Measurements from ENCODE around the gene SPDYE1.
"Not testable (repeated sequence)": the region's sequence is repeated elsewhere in the genome, so short reads cannot be mapped to it uniquely, and the experiment has no call there.

The SPDYE1 gene, protein sequence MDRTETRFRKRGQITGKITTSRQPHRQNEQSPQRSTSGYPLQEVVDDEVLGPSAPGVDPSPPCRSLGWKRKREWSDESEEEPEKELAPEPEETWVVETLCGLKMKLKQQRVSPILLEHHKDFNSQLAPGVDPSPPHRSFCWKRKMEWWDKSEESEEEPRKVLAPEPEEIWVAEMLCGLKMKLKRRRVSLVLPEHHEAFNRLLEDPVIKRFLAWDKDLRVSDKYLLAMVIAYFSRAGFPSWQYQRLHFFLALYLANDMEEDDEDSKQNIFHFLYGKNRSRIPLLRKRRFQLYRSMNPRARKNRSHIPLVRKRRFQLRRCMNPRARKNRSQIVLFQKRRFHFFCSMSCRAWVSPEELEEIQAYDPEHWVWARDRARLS

GRCh38 chr7:43997532-43997931 is at the start of gene SPDYE1:
Gene SPDYE1, plus strand, starts transcription at chr7:43997897. Its CDS starts 2,053 bp downstream, at chr7:43999950.
- not testable (repeated sequence) for DNase-seq (ENCODE audit: low read depth)

GRCh38 chr7:43952028-43952427 is 45.7 kb upstream of the SPDYE1 start:
- DNase-seq (ENCODE audit: low read depth) = no peak

DNA sequence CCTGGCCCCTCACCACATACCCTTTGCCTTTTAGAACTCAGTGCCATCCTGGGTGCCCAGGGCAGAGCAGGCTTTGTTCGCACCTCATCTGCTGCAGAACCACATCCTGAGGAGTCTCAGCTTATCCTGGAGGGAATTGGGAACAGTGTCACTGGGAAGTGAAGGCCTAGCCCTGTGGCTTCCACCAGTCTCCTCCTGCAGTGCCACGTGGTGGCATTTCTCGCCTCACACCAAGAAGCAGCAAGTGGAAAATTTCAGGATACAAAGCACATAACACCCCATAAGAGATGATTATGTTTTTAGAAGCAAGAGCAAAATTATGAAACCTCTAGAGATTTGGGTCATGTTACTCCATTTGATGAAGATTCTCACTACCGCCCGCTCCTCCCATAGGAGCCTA is 44.6 kb upstream of the SPDYE1 start:
- no peak for DNase-seq (ENCODE audit: low read depth)

DNA sequence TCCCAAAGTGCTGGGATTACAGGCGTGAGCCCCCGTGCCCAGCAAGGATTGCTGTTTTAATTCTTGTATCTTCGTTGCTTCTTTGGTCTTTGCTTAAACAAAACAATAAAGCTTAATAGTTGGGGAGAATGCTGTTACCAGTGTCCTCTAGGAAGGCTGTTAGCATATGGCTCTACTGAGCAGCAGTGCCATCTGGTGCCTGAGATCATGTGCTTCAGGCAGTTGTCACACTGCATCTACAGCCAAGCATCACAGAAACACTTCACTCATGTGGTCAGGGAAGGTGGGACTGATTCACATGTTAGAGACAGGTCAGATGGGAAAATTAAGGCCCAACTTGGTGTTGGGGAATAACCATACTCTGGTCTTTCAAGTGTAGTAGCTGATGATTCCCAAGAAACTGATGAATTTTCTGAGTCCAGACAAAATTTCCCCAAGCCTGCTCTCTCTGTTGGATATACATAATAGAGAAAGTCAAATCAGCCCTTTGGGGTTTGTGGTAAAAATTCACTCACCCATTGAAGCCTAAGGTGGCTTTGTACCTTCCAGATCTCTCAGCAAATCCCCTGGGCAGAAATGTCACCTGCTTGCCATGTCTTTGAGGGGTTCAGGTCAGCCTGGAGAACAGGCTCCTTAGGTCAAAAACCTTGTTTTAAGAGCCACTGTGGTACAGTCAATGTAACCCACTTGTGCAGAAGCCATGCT is 43.0 kb upstream of the SPDYE1 start:
- DNase-seq (ENCODE audit: low read depth) = no peak

GRCh38 chr7:43956027-43956426 is 41.7 kb upstream of the SPDYE1 start:
- no peak for DNase-seq (ENCODE audit: low read depth)

DNA sequence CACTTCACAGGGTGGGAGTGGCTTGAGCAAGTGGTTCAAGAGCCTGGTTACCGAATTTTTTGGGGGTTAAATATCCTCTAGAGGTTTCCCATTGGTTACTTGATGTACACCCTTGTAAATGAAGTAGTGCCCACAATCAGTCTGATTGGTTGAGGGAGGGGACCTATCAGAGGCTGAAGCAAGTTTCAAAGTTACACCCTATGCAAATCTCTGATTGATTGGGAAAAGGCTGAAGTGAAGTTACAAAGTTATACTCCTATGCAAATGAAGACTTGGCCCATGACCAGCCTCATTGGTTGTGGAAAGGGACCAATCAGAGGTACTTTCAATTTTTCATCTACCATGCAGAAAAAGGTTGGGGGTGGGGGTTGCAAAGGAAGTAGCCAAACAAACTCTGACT is 36.8 kb upstream of the SPDYE1 start:
- no peak for DNase-seq (ENCODE audit: low read depth)

- not testable (repeated sequence) for DNase-seq (ENCODE audit: low read depth)
Measured at GRCh38 chr7:43966392-43966791, 31.3 kb upstream of the SPDYE1 start.

DNA sequence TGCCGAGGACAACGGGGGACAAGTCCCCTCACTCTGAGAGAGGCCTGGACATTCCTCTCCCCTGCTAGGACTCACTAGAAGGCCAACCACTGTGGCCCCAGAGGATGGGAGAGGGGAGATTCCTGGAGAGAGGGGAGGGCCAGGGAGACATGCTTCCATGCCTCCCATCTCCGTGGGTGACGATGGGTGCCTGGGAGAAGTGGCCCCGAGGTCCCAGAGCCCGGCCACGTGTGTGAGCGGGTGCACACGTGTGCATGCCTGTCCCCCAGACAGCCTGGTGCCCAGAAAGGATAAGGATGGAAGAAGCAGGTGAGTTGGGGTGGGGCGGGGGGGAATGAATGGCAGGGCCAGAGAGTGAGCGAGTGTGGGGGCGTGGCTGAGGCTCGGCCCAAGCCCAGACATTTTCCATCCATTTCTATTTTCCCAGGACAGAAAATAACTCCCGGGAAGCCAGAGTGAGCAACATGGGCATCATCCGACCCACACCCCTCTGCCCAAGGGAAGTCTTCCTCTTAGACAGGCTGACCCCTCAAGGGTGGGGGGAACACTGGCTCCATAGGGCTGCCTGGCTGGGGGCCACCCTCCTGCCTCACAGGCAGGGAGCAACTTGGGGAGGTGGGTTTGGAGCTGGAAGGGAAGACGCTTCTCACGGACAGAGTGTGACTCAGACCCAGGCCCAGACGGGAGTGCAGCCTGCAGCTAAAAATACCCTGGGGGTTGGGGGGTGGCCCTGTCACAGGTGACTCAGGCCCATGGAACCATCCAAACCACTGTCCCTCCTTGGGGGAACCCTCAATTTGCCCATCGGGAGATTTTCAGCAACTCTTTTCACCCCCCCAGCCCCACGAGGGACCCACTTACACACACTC is 29.3 kb upstream of the SPDYE1 start:
- not testable (repeated sequence) for DNase-seq (ENCODE audit: low read depth)

DNA sequence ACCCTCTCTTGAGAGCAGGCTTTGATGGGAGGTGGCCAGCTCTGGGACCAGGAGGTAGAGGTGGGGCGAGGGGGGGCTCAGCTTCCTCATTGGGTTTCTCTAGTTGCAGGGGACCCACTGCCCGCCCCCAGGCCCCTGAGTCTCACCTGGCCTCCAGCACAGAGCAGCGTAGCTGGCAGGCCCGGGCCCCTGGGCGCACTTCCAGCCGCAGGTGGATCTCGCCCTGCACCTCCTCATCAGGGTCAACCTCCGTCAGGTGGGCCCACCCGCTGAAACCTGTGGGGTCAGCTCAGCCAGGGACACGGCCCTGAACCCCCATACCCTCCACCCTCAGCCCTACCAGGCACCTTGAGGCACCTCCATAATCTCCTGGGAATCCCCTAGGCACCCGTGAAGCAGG is 28.1 kb upstream of the SPDYE1 start:
- not testable (repeated sequence) for DNase-seq (ENCODE audit: low read depth)

- not testable (repeated sequence) for DNase-seq (ENCODE audit: low read depth)
Measured at GRCh38 chr7:43970698-43971097, 27.0 kb upstream of the SPDYE1 start.

GRCh38 chr7:43974033-43974573 is 23.6 kb upstream of the SPDYE1 start:
- DNase-seq (ENCODE audit: low read depth) = not testable (repeated sequence)

- not testable (repeated sequence) for DNase-seq (ENCODE audit: low read depth)
Measured at GRCh38 chr7:43974725-43975482, 22.8 kb upstream of the SPDYE1 start.

DNA sequence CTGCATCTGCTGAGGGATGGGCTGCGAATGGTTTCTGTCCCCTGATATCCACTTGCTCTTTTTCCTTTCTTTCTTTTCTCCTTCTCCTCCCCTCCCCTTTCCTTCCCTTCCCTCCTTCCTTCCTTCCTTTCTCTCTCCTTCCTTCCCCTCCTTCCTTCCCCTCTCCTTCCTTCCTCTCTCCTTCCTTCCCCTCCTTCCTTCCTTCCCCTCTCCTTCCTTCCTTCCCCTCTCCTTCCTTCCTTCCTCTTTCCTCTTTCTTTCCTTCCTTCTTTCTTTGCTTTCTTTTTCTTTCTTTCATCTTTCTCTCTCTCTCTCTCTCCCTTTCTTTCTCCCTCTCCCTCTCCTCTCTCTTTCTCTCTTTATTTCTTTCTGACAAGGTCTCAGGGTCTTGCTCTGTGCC is 20.2 kb upstream of the SPDYE1 start:
- DNase-seq (ENCODE audit: low read depth) = no peak

DNA sequence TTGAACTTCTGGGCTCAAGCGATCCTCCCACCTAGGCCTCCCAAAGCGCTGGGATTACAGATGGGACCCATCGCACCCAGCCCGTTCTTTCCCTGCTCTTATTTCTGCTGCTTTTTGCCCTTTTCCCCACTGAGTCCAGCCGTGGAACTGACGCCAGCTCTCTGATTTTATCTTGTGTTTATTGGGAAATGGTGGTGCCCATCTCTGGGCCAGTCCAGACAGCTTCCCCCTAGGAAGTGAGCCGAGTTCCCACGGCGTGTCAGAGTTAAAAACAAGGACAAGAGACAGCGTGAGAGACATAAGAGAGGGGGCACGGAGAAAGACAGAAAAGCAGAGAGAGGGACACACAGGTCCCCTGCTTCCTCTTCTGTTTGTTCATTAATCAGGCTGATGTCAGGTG is 19.6 kb upstream of the SPDYE1 start:
- DNase-seq (ENCODE audit: low read depth) = not testable (repeated sequence)

DNA sequence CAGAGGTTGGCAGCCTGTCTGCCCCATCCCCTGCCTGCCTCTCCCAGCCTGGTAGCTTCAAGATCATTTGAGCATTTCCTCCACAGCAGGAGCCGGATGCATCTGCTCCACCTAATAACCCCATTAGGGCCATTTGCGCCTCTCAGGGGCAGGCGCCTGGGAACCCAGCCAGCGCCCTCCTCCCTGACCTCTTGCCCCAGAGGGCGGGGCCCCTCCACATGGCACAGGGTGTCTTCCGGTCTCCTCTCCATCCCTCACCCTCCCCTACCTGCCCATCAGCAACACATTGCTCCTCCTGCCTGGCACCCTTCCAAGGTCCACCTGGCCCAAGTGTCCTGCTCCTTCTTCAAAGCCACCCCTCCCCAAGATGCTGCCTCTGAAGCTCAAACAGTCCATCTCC is 14.8 kb upstream of the SPDYE1 start:
- not testable (repeated sequence) for DNase-seq (ENCODE audit: low read depth)

DNA sequence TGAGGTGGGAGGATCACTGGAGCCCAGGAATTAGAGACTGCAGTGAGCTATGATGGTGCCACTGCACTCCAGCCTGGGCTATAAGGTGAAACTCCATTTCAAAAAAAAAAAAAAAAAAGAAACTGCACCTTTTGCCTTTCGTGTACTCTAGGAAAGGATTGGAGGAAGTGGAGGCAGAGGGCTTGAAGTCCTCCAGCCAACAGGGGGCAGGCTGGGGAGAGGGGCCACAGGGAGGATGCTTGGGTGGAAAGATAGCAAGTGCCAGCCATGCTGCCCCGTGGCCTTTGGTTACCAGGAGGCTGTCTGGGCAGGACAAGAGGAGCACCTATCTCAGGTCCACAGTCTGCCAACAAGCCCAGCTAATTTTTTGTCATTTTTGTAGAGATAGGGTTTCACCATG is 14.0 kb upstream of the SPDYE1 start:
- DNase-seq (ENCODE audit: low read depth) = not testable (repeated sequence)

DNA sequence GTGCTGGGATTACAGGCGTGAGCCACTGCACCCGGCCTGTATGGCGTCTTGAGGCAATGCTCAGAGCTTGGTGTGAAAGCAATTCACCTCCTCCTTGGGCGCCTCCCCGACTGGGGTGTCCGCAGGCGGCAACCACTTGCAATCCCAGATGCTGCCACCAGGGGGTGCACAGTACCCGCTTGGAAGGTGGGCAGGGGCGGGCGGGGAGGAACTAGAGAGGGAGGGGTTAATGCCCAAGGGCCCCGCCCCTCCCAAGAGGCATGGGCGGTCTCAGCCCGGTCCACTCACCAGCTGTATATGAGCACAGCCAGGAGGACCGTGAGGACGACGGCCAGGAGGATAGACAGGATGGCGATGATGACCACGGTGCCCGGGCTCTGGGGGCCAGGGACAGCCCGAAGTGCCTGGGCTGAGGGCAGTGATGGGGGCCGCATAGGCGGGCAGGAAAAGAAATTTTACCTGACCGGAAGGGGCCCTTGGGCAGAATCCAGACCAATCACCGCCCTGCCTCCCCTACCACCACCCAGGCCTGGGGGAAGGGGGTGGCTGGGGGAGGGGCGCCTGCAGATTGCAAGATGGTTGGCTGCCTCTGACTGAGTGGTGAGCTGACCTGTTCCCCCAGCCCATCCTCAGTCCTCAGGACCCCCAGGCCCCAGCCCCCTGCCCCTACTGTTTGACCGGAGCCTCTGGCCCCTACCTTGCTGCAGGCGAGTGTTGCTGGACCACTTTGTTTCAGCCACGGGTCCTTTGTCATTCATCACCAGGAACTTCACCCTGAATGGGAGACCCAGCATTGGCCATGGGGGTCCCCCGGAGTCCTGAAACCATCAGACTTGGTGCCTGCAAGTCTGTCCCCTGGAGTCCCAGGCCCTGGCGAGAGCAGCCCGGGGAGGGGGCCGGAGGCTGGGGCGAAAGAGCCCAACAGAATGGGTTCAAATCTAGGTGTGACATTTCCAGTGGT is 11.5 kb upstream of the SPDYE1 start:
- peak; percentile 83 for DNase-seq (ENCODE audit: low read depth)

DNA sequence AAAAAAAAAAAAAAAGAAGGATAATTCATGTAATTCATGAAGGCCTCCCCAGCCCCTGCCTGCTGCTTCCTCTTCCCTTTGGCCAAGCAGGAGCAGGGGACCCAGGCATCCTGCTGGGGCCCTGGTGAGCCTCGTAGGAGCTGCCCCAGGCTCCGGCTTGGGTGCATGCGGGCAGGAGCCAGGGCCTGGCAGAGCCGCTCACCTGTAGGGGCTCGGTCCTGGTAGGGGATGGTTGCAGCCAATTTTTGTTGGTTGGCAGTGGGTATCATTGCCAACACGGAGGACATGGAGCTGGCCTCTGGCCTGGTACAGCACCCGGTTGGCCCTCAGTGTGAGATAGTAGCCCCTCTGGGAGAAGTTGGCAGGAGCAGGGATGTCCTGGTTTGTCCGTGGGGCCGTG is 10.2 kb upstream of the SPDYE1 start:
- not testable (repeated sequence) for DNase-seq (ENCODE audit: low read depth)

DNA sequence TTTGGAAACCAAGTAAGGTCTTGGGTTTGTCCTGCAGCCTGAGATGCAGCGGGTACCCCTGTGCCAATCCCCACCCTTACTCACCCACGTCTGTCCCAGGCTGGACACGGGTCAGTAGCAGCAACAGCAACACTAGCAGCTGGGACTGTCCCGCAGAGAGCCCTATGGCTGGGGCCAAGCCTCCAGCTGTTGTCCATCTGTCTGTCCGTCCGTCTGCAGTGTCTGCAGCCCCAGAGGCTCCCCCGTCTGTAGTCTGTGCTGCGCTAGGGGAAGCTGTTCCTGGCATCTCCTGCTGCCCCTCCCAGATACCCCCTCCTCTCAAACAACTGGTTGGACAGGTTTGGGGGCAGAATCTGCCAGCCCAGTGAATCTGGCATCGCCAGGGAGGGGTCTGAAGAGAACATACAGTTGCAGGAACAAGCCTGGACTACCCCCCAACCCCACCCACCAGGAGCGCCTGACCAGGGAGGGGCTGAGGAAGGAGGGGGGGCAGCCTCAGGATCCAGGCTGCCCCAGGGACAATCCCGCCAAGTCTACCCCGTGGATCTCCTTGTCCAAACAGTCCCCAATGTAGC is 7.6 kb upstream of the SPDYE1 start:
- not testable (repeated sequence) for DNase-seq (ENCODE audit: low read depth)

GRCh38 chr7:43990829-43991228 is 6.9 kb upstream of the SPDYE1 start:
- not testable (repeated sequence) for DNase-seq (ENCODE audit: low read depth)

All from activated T-cell treated with anti-CD3 and anti-CD28 coated beads for 48 hours (primary cell).